Transverse colon (tissue), 4 donors: Measurements from ENCODE around the gene TEX53.

Source experiments
- CTCF ChIP-seq, 5 experiments: fragments of 200-600 bp in 3 of 5; fragments of 450-650 bp in 2 of 5; sonication (generic) in 3 of 5; IDR thresholded peaks; 1 replicate in 2 of 5; 2 replicates in 3 of 5; pipeline ENCODE4 v1.5.1; 2016 to 2017; ENCODE audit warnings: antibody characterized with exemption in 5 of 5, inconsistent platforms in 3 of 5, mild to moderate bottlenecking in 2 of 5, moderate library complexity in 1 of 5
- POLR2A ChIP-seq: fragments of 450-650 bp; IDR thresholded peaks from one replicate; pipeline ENCODE4 v1.6.1; 2016; ENCODE audit warnings: antibody characterized with exemption, mild to moderate bottlenecking, moderate library complexity
- POLR2AphosphoS5 ChIP-seq, 3 donors: sonication (generic); formaldehyde crosslinking; IDR thresholded peaks; one replicate each; pipeline ENCODE4 v1.6.1; 2016; ENCODE audit warnings: antibody characterized with exemption in 3 of 3

GRCh38 chr9:114621975-114622609, 35.5 kb downstream of the TEX53 start:
- TF ChIP-seq CTCF (IDR thresholded peaks at IDR 0.05) (no peak), POLR2A (no peak), POLR2AphosphoS5 (IDR thresholded peaks at IDR 0.05) (peak in 1 of 3 donors; percentile 40)
